Measurements from ENCODE around the gene RER1. TPM values are rescaled to one million over a fixed set of nuclear protein-coding genes. Genes with fewer than 3 reads are reported as not detected.
A peak's percentile ranks its signal among the peaks of the same experiment; 100 is the strongest.

RER1 gene, protein sequence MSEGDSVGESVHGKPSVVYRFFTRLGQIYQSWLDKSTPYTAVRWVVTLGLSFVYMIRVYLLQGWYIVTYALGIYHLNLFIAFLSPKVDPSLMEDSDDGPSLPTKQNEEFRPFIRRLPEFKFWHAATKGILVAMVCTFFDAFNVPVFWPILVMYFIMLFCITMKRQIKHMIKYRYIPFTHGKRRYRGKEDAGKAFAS
- 55.7 and 105 TPM in 2 replicates for total RNA-seq (2014; rRNA removed; shearing (Covaris generic); ENCODE audit: low replicate concordance)

DNA sequence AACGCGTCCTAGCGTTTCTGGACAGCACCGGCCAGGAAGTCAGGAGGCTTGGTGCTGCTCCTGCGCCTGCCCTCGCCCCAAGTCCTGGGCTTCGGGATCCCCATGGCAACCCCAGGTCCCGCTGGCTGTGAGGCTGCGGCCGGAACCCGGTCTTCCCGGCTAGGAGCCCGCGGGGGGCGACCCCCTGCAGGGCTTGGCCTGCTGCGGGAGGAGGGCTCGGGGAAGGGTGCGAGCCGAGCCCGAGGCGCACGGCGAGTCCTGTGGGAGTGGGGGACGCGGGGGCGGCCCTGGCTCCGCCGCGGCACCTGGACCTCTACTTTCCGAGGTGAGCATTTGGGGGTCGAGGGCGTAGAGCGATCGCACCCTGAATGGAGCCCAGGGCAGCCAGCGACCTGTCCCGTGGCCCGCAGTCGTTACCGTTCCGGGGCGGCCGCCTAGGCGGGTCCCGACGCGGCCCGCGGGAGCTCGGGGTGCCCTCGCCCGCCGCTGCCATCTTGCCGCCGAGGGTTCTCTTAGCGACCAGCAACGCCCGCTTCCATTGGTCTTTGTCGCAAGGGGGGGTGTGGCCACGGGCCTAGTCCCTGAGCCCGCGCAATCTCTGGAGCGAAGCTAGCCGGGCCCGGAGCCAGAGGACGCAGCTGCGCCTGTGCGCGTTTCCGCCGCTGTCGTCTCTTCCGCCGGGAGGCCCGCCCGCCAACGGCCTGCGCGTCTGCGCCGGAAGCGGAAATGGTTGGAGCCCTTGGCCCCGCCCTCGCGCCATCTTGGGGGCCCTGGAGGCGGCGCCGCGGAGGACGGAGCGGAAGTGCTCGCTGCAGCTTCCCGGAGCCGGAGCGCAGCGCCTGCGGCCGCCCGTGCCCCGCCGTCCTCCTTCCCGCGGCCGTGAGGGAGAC lies at the start of gene RER1, which contains the start of gene MORN1:
TSS of gene RER1 (plus strand) at position 801 of the 890 bp plus-strand sequence. CDS start 3,950 bp downstream, outside the sequence.
TSS of gene MORN1 (minus strand) at position 514 of the 890 bp plus-strand sequence. CDS start at position 493, 21 bp downstream.
- in situ Hi-C loops (cut with HindIII; ENCODE audit: low pct_unique_long_range_greater_than_20kb, low sequenced_read_pairs), result loop anchor here (10.0 kb wide), 1 partner anchor 196 kb away; the partner anchor contains the start of gene FAAP20
- DNase-seq (ENCODE audit: low read depth), result peak; percentile 97

DNA sequence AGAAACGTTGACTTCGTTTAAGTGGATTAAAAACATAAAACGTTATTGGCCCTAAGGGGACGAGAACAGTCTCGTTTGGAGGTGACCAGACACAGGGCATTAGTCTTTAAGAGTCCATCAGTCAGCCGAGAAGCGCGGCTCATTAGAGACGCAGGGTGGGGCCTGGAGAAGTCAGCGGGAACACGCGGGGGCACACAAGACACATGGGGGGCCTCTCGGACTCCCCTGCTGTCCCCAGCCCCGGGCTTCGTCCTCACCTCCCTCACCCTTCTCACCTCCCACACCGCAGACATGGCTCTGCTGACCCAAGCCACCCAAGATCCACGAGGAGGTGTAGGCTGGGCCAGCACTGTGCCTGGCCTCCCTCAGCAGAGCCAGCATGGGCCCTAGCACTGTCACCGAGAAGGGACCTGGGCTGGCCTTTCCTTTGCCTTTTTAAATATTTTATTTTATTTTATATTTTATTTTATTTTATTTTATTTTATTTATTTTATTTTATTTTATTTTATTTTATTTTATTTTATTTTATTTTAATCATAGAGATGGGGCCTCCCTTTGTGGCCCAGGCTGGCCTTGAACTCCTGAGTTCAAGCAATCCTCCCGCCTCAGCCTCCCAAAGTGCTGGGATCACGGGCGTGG lies 49.1 kb upstream of the RER1 start:
- DNase-seq (ENCODE audit: low read depth), result no peak

DNA sequence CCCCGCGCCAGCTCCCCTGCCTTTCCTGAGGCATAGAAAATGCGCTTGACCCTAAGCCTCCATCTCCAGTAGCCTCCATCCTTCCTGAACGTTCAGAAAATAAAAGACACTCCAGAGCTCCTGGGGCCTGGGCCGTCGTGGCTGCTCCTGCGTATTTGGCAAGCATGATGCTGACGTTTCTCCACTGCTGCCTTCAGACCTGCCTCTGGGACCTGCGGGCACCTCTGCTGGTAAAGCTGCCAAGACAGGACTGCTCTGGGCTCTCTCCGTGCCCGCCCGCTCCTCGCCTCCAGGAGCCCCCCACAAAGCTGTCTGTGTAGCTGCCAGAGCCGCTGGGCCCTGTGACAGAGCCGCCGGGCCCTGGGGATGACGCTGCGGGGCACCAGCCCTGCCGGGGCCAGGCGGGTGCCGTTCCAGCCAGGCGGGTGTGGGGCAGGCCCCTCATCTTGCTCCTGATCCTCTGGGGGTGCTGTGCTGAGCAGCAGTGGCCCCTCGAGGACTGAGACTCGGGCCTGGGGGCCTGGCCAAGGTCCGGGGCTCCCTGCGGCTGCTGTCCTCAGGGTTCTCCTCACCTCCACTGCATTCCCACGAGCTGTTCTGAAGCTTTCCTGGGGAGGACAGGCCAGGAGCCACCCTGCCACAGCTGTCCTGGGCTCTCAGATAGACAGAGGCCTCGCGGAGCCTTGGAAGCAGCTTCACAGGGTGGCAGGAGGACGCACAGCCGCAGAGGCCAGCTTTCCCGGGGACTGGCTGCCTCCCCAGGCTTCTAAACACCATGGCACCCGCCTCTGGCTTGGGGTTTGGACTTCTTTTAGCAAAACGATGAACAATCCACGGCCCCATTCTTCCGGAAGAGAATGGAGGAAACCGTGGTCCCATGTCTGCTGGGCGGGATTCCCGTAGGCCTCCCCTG lies 48.4 kb upstream of the RER1 start:
- no peak for DNase-seq (ENCODE audit: low read depth)
- in situ Hi-C loops (cut with HindIII; ENCODE audit: low pct_unique_long_range_greater_than_20kb, low sequenced_read_pairs), result no loop called here

More for the DNA sequence above, 49.1 kb upstream of the RER1 start:
- in situ Hi-C loops (cut with HindIII; ENCODE audit: low pct_unique_long_range_greater_than_20kb, low sequenced_read_pairs), result no loop called here

DNA sequence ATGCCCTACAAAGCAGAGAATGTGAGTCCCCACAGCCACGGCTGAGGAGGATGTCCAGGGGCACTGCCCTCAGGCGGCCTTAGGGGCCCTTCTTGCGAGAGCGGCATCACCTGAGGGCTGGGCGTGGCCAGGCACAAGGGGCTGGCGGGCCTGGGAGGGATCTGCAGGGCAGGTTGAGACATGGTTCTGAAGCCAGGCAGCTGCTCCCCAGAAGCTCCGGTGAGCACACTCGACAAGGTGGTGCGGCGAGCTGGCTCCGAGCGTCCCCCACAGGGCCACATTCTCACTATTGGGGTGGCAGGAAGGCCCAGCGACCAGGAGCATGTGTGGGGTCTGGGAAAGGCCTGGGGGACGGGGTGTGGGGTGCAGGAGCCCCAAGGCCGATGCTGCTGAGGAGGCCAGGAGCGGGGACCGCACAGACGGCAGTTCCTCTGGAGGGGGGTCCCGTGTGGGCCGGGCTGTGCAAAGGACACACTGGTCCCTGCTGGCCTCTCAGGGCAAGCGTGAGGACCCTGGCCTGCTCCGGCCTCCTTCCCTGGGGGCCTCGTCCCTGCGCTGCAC lies 47.4 kb upstream of the RER1 start:
- no peak for DNase-seq (ENCODE audit: low read depth)
- in situ Hi-C loops (cut with HindIII; ENCODE audit: low pct_unique_long_range_greater_than_20kb, low sequenced_read_pairs), result no loop called here

DNA sequence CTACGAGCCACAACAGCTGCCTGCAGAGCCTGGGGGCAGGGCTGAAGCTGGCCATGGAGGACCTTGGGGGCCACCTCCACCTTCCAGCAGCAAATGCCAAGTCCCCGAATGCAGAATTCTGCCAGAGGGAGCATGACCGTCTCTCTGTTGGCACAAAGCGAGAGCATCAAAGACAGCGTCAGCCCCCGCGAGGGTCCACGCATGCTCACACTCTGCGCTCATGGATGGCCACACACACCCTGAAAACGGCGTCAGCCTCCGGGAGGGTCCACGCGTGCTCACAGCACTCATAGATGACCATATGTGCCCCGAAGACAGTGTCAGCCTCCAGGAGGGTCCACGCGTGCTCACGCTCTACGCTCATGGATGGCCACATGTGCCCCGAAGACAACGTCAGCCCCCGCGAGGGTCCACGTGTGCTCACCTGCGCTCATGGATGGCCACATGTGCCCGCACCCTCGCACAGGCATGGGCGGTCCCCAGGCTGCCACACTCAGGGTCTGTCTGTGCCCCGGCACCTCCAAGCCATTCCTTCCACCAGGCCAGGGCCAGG lies 46.8 kb upstream of the RER1 start:
- no peak for DNase-seq (ENCODE audit: low read depth)
- in situ Hi-C loops (cut with HindIII; ENCODE audit: low pct_unique_long_range_greater_than_20kb, low sequenced_read_pairs), result no loop called here

DNA sequence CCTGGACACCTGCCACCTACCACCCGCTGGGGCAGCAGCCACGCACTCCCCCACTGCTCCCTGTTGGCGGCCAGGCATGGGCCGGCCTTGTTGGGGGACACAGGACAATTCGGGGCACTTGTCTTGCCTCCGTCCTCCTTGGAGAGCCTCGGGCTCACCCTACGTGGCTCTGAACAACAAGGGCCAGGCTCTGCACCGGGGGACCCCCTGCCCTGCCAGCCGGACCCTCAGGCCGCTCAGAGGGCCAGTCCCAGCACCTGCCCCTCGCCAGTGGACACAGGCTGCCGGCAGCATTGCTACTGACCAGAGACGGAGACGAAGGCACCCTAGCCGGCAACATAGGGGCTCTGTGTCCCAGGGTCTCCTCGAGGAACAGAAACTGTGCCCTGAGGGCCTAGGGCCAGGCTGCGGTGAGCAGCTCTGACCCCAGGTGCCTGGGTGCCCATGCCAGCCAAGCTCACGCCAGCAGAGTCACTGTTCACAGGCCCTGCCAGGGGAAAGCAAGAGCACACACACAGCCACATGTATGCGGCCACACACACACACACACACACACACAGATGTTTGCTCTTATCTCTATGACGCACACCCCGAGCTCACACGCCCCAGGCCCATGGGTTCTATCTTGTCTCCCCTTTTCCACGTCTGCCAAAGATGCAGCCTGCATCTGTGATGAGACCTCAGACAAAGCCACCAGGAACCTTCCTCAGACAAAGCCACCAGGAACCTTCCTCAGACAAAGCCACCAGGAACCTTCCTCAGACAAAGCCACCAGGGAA lies 46.2 kb upstream of the RER1 start:
- in situ Hi-C loops (cut with HindIII; ENCODE audit: low pct_unique_long_range_greater_than_20kb, low sequenced_read_pairs), result no loop called here
- DNase-seq (ENCODE audit: low read depth), result no peak

DNA sequence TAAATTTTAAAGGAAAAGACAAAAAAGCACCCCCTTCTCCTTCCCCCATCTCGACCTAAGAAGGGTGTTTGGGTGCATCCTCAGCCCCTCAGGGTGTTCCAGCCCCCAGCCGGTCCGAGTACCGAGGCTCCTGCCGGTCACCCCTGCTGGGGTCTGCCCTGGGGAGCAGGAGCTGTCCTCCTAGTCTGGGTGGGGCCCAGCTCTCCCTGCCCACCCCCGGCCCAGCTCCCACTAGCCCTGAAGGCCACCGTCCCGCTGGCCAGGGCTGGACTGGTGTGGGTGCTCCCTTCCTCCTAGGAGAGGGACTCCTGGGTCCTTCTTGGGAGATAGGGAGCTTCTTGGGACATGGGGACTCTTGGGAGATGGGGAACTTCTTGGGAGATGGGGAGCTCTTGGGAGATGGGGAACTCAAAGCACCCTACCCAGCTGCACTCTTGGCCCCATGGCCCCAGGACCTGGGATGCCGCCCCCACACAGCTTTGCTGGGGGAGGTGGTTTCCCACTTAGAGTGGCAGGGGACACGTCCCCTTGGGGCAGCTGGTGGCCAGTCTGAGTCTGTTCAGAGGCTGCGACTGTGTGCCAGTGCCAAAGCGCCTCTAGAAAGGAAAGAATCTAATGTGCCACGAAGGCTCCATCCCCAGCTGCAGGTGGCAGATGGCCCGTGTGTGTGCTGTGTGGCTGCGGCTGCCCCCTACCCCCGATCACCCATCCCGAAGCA lies 44.8 kb upstream of the RER1 start:
- in situ Hi-C loops (cut with HindIII; ENCODE audit: low pct_unique_long_range_greater_than_20kb, low sequenced_read_pairs), result no loop called here
- DNase-seq (ENCODE audit: low read depth), result no peak

DNA sequence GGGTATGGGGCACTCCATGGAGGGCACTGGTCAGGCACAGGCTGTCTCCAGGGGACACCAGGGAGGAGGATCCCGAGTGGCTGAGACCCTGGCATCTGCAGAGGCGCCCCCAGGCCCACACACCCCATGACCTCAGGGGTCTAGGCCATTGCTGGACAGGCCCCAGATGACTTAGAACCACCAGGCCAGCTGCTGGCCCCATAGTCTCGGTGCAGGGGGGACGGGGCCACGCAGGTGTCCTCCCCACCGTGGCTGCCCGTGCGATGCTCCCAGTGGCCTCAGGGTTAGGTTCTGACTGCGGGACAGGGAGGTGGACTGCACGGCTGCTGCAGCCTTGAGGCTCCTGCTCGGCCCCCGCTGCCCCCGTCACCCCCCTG lies 44.2 kb upstream of the RER1 start:
- DNase-seq (ENCODE audit: low read depth), result no peak
- in situ Hi-C loops (cut with HindIII; ENCODE audit: low pct_unique_long_range_greater_than_20kb, low sequenced_read_pairs), result no loop called here

DNA sequence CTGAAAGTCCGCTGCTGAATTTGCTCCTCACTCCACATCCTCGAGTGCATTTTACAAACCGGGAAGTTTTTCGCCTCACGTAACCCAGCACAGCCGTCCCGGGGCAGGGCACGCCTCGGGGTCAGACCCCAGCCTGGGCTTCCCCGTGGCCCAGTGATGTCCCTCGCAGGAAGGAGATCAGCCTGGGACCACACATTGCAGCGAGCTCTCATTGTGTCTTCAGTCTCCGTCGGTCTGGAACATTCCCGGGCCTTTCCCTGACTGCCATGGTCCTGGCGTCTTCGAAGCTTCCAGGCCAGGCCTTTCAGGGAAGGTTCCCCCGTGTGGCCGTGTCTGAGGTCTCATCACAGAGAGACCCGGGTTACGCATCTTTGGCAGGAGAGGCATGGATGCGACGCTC lies 43.7 kb upstream of the RER1 start:
- no peak for DNase-seq (ENCODE audit: low read depth)
- in situ Hi-C loops (cut with HindIII; ENCODE audit: low pct_unique_long_range_greater_than_20kb, low sequenced_read_pairs), result no loop called here

DNA sequence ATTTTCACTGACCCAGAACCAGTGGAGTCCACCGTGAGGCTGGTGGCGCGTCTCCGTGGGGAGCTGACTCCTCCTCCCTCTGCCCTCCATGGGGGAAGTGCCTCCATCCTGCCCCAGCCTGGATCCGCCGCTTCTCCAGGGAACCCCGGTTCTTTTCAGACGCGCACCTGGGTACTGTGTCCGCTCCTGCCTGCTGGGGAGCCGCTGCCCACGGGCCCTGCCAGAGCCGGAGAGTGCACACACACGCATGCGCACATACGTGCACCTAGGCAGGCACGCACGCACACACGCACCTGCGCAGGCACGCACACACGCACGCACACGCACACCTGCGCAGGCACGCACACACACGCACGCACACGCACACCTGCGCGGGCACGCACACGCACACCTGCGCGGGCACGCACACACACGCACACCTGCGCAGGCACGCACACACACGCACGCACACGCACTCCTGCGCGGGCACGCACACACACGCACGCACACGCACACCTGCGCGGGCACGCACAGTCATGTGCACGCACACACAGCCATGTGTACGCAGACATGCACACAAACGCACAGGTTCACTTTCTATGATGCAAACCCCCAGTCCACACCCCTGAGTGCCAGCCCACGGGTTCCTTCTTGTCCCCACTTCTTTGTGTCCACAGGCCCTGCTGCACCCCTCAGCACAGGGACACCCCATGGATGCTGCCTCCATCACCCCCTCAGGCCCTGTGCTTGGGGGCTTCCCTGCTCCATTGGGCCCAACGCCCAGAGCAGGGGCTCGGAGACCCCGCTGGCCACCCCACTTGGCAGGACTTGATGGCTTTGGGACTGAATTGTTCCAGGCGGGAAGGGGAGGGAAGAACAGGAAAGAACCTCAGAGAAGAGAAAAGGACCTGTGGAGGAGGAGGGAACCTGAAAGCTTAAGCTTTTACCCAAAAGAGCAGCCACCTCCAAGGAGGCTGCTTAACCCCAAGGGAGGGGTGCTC lies 43.0 kb upstream of the RER1 start:
- no peak for DNase-seq (ENCODE audit: low read depth)
- in situ Hi-C loops (cut with HindIII; ENCODE audit: low pct_unique_long_range_greater_than_20kb, low sequenced_read_pairs), result no loop called here

DNA sequence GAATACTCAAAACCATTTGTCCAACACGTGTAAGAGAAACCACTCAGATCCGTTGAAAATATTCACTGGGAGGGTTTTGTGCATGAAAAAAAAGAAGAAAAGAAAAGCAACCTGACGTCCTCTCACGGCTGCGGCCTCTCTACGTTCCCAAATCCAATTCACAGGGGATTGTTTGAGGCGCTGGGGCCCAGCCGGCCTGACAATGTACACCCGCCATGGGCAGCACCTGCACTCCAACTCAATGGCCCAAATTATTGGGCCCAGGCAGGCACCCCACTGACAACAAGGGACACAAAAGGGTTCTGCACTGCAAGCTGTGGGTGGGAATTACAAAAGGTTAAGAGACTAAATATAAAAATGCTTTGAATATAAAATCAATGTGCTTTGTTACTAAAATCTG lies 41.8 kb upstream of the RER1 start:
- no peak for DNase-seq (ENCODE audit: low read depth)
- in situ Hi-C loops (cut with HindIII; ENCODE audit: low pct_unique_long_range_greater_than_20kb, low sequenced_read_pairs), result no loop called here

DNA sequence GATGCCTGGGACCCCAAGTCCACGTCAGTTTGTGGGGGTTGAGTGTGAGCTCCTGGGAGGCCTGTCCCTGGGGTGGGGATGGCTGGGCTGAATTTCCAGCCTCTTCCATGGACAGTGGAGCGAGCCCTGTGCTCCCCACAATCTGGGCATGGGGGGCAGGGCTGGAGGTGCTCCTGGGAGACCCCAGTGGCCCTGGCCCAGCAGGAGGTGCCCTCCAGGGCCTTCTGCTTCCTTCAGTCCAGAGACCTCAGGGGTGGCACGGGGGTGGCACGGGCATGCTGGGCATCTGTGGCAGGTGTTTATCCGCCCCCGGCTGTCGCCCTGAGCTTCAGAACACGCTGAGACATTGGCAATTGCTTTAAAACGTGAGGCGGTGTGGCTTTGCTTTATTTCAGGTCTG lies 41.1 kb upstream of the RER1 start:
- in situ Hi-C loops (cut with HindIII; ENCODE audit: low pct_unique_long_range_greater_than_20kb, low sequenced_read_pairs), result no loop called here
- no peak for DNase-seq (ENCODE audit: low read depth)

DNA sequence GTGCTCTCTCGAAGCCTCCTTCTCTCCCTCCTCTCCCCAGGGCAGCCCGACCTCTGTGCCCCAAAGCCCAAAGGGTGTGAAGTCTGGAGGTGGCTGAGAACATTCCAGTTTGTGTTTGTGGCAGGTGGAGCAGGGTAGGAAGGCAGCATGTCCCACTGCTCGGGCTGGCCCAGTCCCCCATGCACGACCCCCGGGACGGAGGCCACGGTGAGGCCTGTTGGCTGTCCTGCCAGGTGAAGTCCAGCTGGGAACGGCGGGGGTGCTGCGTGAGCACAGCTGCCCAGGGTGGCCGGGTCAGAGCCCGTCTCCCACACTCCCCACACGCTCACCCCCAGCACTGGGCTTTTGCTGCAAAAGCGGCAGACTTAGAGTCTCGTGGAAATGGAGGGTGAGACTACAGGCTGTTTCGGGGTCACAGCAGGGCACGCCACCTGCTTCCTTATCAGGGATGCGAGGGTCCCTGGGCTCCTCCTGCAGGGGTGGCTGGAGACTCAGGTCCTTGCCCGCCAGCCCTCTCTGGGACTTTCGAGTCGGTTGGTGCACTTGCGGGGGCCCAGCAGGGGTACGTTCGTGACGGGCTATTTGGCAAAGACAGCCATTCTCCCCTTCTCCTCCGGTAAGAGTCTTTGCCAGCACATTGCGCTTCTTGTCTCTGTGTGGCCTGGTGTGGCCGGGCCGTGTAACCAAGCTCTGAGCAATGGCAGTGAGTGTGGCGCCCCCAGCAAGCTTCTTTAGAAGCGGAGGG lies 40.6 kb upstream of the RER1 start:
- DNase-seq (ENCODE audit: low read depth), result no peak
- in situ Hi-C loops (cut with HindIII; ENCODE audit: low pct_unique_long_range_greater_than_20kb, low sequenced_read_pairs), result no loop called here

DNA sequence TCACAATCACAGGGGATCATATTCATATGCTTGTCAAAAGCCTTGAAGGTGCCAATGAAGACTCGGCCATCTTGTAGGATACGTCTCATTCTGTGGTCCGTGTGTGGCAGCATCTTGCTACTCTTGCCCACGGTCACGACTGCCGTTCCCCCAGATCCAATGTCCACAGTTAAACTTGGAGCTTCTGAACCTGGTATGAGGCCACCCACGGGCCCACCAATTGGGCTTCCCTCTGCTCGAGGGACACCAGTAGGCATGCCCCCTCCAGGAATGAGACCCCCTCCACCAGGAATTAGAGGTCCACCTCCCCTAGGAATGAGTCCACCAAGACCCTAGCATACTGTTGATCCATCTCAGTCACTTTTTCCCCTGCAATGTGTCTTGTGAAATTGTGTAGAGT lies 39.9 kb upstream of the RER1 start:
- DNase-seq (ENCODE audit: low read depth), result no peak
- in situ Hi-C loops (cut with HindIII; ENCODE audit: low pct_unique_long_range_greater_than_20kb, low sequenced_read_pairs), result no loop called here

Measured in Caki2 (cell line).